Neural progenitor cell (in vitro differentiated cells): ENCODE measurements around the gene FBXO7.

Experiments
- EZH2 ChIP-seq: fragments of 200-600 bp; sonication (generic); IDR thresholded peaks from 2 replicates; pipeline ENCODE4 v1.6.1; 2017; ENCODE audit warnings: antibody characterized with exemption, mild to moderate bottlenecking, moderate library complexity
- TF ChIP-seq, protein P1 (sequence below): fragments of 200-600 bp; sonication (generic); IDR thresholded peaks from 2 replicates; pipeline ENCODE4 v1.5.1; 2017; ENCODE audit warnings: antibody characterized with exemption, mild to moderate bottlenecking

DNA sequence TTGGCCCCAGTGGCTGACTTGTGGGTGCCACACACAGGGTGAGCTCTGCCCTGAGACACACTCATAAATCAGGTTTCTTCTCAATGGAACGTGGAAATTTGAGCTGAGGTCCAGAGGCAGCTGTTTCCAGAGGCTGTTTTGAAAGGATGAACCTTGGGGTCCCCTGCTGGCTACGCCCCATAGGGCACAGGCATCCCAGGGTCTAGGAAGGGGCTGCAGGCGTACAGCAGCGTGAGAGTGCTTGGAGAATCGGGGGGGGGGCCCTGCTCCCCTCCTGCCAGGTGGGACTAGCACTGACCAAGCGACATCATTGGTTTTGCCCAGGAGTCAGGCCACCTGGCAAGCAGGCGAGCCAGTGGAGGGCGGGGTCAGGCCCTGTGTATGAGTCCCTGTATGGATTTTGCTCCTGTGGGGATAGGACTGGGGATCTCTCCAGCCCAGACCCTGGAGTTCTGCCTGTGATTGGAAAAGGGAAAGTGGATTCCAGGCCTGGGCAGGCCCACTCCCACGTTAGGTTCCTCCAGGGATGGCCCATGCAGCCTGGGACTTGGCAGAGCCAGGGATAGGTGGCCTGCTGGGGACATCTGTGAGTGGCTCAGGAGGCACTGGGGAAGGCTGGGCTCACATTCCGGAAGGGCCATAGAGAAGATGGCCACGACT is 61.0 kb downstream of the FBXO7 start:
- TF ChIP-seq, protein P1, sequence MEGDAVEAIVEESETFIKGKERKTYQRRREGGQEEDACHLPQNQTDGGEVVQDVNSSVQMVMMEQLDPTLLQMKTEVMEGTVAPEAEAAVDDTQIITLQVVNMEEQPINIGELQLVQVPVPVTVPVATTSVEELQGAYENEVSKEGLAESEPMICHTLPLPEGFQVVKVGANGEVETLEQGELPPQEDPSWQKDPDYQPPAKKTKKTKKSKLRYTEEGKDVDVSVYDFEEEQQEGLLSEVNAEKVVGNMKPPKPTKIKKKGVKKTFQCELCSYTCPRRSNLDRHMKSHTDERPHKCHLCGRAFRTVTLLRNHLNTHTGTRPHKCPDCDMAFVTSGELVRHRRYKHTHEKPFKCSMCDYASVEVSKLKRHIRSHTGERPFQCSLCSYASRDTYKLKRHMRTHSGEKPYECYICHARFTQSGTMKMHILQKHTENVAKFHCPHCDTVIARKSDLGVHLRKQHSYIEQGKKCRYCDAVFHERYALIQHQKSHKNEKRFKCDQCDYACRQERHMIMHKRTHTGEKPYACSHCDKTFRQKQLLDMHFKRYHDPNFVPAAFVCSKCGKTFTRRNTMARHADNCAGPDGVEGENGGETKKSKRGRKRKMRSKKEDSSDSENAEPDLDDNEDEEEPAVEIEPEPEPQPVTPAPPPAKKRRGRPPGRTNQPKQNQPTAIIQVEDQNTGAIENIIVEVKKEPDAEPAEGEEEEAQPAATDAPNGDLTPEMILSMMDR = no peak
- no peak for TF ChIP-seq EZH2
